HEK293 (cell line): Measurements from ENCODE around the gene SLC37A4.
"Not testable (repeated sequence)": the region's sequence is repeated elsewhere in the genome, so short reads cannot be mapped to it uniquely, and the experiment has no call there.

Experiments
- CTCF ChIA-PET: fragments of 350-600 bp; formaldehyde crosslinking; extraction: SDS; loops from one replicate; lab custom pipeline; 2021; ENCODE audit warnings: antibody characterized with exemption; lab: Yijun Ruan, JAX
- POLR2A ChIA-PET: fragments of 300-600 bp; formaldehyde crosslinking; extraction: SDS; loops from one replicate; lab custom pipeline; 2020; ENCODE audit warnings: antibody characterized with exemption, inconsistent platforms; lab: Yijun Ruan, JAX
- H3K27ac ChIP-seq: fragments of 200-500 bp; sonication (Bioruptor generic); 2 replicates; pipeline ENCODE4 v1.5.1; 2014; ENCODE audit warnings: low read depth, low read length, control low read depth, inconsistent platforms; ENCODE audit errors: extremely low read depth
- H3K36me3 ChIP-seq, 2 experiments: fragments of 200-500 bp in 1 of 2; sonication (Bioruptor generic) in 1 of 2; 1 replicate in 1 of 2; 2 replicates in 1 of 2; pipeline ENCODE4 v1.5.1; 2014 to 2017; ENCODE audit warnings: inconsistent platforms in 2 of 2, low read length in 2 of 2; ENCODE audit not compliant: control insufficient read depth in 2 of 2, insufficient read depth in 1 of 2
- H3K4me1 ChIP-seq: fragments of 200-500 bp; sonication (Bioruptor generic); 2 replicates; pipeline ENCODE4 v1.5.1; 2014; ENCODE audit warnings: mild to moderate bottlenecking, low read length, inconsistent platforms; ENCODE audit not compliant: control insufficient read depth, insufficient read depth
- H3K4me3 ChIP-seq: 2 replicates; pipeline ENCODE4 v1.5.1; 2011; ENCODE audit warnings: low read depth, mild to moderate bottlenecking, control low read depth, low read length, moderate library complexity
- H3K9me3 ChIP-seq: fragments of 200-500 bp; sonication (Bioruptor generic); 2 replicates; pipeline ENCODE4 v1.5.1; 2014; ENCODE audit warnings: low read depth, low read length, inconsistent platforms; ENCODE audit not compliant: control insufficient read depth, insufficient read depth
- KLF8 ChIP-seq: fragments of 450-650 bp; formaldehyde crosslinking; IDR thresholded peaks from 2 replicates; pipeline ENCODE4 v1.5.1; 2016; ENCODE audit warnings: missing biosample characterization, missing genetic modification characterization
- REPIN1 ChIP-seq: fragments of 450-650 bp; formaldehyde crosslinking; IDR thresholded peaks from 2 replicates; pipeline ENCODE4 v1.5.1; 2017; ENCODE audit warnings: missing biosample characterization, missing genetic modification characterization, low read depth
- SCRT1 ChIP-seq: fragments of 450-650 bp; formaldehyde crosslinking; IDR thresholded peaks from 2 replicates; pipeline ENCODE4 v1.5.1; 2016; ENCODE audit warnings: missing biosample characterization, missing genetic modification characterization, borderline replicate concordance
- SETDB1 ChIP-seq: IDR thresholded peaks from one replicate; pipeline ENCODE4 v1.6.1; 2017; ENCODE audit warnings: mild to moderate bottlenecking, low read length, moderate library complexity, mixed read lengths; ENCODE audit not compliant: insufficient read length
- WT1 ChIP-seq: fragments of 450-650 bp; formaldehyde crosslinking; IDR thresholded peaks from 2 replicates; pipeline ENCODE4 v1.5.1; 2016; ENCODE audit warnings: missing biosample characterization, missing genetic modification characterization
- ZBTB1 ChIP-seq: fragments of 450-650 bp; formaldehyde crosslinking; IDR thresholded peaks from 2 replicates; pipeline ENCODE4 v1.5.1; 2016; ENCODE audit warnings: missing biosample characterization, missing genetic modification characterization
- ZBTB21 ChIP-seq: fragments of 450-650 bp; formaldehyde crosslinking; IDR thresholded peaks from 2 replicates; pipeline ENCODE4 v1.5.1; 2017; ENCODE audit warnings: missing biosample characterization, missing genetic modification characterization
- ZBTB8A ChIP-seq: fragments of 450-650 bp; formaldehyde crosslinking; IDR thresholded peaks from 2 replicates; pipeline ENCODE4 v1.5.1; 2016; ENCODE audit warnings: missing biosample characterization, missing genetic modification characterization
- ZNF121 ChIP-seq: fragments of 450-650 bp; formaldehyde crosslinking; IDR thresholded peaks from 2 replicates; pipeline ENCODE4 v1.5.1; 2016; ENCODE audit warnings: missing biosample characterization, missing genetic modification characterization
- ZNF175 ChIP-seq: fragments of 450-650 bp; formaldehyde crosslinking; IDR thresholded peaks from 2 replicates; pipeline ENCODE4 v1.5.1; 2016; ENCODE audit warnings: missing biosample characterization, missing genetic modification characterization
- ZNF2 ChIP-seq: fragments of 450-650 bp; formaldehyde crosslinking; IDR thresholded peaks from 2 replicates; pipeline ENCODE4 v1.5.1; 2016; ENCODE audit warnings: missing biosample characterization, missing genetic modification characterization
- ZNF266 ChIP-seq: fragments of 450-650 bp; formaldehyde crosslinking; IDR thresholded peaks from 2 replicates; pipeline ENCODE4 v1.5.1; 2016; ENCODE audit warnings: missing biosample characterization, missing genetic modification characterization, low read depth
- ZNF335 ChIP-seq: fragments of 450-650 bp; formaldehyde crosslinking; conservative IDR thresholded peaks from 2 replicates; pipeline ENCODE4 v1.5.1; 2016; ENCODE audit warnings: missing biosample characterization, missing genetic modification characterization
- ZNF366 ChIP-seq: fragments of 450-650 bp; formaldehyde crosslinking; conservative IDR thresholded peaks from 2 replicates; pipeline ENCODE4 v1.5.1; 2016; ENCODE audit warnings: missing biosample characterization, missing genetic modification characterization
- ZNF394 ChIP-seq: fragments of 450-650 bp; formaldehyde crosslinking; IDR thresholded peaks from 2 replicates; pipeline ENCODE4 v1.5.1; 2016; ENCODE audit warnings: missing biosample characterization, missing genetic modification characterization, mild to moderate bottlenecking, moderate library complexity, borderline replicate concordance
- ZNF621 ChIP-seq: fragments of 450-650 bp; formaldehyde crosslinking; IDR thresholded peaks from 2 replicates; pipeline ENCODE4 v1.5.1; 2017; ENCODE audit warnings: missing biosample characterization, missing genetic modification characterization
- ZNF707 ChIP-seq: fragments of 450-650 bp; formaldehyde crosslinking; IDR thresholded peaks from 2 replicates; pipeline ENCODE4 v1.5.1; 2016; ENCODE audit warnings: missing biosample characterization, missing genetic modification characterization
- TF ChIP-seq, protein P1 (sequence below): IDR thresholded peaks from 2 replicates; pipeline ENCODE4 v1.6.1; 2011; ENCODE audit warnings: mild to moderate bottlenecking, low read depth, low read length, borderline replicate concordance

SLC37A4 gene

DNA sequence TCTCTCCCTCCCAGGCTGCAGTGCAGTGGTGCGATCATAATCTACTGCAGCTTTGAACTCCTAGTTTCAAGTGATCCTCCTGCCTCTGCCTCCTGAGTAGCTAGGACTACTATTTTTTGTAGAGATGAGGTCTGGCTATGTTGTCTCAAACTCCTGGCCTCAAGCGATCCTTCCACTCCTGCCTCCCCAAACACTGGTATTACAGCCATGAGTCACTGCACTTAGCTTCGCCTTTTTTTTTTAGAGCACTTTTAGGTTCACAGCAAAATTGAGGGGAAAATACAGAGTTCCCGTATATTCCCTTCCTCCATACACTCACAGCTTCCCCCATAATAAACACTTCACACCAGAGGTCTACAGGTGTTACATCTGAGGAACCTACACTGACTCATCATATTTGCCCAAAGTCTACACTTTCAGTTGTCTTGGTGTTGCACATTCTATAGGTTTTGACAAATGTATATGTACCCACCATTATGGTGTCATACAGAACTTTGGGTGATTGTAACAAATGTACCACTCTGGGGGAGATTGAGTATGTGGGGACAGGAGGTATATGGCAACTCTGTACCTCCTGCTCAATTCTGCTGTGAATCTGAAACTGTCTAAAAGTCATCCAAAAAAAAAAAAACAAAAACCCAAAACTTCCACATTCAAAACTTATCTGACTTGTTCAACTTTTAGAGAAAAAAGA, 11.3 kb upstream of the SLC37A4 start (continued):
- TF ChIP-seq ZNF394: no peak
- no peak for TF ChIP-seq ZNF621 (tag by site-specific recombination)
- TF ChIP-seq ZBTB8A: no peak
- TF ChIP-seq SCRT1: peak; percentile 56; the same call in 1 of the 2 replicates
- no peak for TF ChIP-seq ZNF266 (tag by site-specific recombination)
- TF ChIP-seq REPIN1 (tag by site-specific recombination): no peak
- TF ChIP-seq KLF8 (tag by site-specific recombination): no peak
- TF ChIP-seq WT1: no peak
- TF ChIP-seq ZNF366 (tag by site-specific recombination): no peak
- no peak for TF ChIP-seq SETDB1
- TF ChIP-seq, all 188 proteins: peak for 2

DNA sequence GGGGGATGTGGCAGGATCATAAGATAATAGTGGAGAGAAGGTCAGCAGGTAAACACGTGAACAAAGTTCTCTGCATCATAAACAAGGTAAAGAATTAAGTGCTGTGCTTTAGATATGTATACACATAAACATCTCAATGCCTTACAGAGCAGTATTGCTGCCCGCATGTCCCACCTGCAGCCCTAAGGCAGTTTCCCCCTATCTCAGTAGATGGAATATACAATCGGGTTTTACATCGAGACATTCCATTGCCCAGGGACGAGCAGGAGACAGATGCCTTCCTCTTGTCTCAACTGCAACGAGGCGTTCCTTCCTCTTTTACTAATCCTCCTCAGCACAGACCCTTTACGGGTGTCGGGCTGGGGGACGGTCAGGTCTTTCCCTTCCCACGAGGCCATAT, 8.8 kb upstream of the SLC37A4 start:
- CTCF ChIA-PET: interaction anchor here (0.6 to 0.7 kb wide), 2 partner anchors 85 to 299 kb away, joined by 3 read pairs; no protein-coding TSS in a partner anchor
- H3K27ac ChIP-seq, POLR2A ChIA-PET, H3K4me1 ChIP-seq, H3K9me3 ChIP-seq, H3K36me3 ChIP-seq, H3K4me3 ChIP-seq: not testable (repeated sequence)

DNA sequence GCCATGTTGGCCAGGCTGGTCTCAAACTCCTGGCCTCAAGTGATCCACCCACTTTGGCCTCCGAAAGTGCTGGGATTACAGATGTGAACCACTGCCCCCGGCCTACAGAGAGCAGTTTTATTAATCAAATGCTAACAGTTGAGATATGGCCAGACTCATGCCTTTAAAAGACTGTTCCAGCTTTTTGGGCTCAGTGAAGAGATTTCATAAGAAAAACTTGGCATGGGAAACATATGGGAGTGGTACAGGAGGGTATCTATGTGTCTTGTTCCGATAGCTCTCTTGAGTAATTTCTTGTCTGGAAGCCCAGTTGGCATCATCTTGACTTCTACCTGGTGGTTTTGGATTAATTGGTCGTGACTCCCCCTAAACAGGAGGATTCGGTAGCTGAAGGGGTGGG, 8.2 kb upstream of the SLC37A4 start:
- H3K27ac ChIP-seq: no peak overlapping the region
- H3K4me1 ChIP-seq: no peaks in the 10 kb centered on the region
- no peaks in the 10 kb centered on the region for H3K9me3 ChIP-seq
- ChIA-PET POLR2A (no interaction called here), CTCF (interaction anchor here (0.6 kb wide), 1 partner anchor 300 kb away, joined by 3 read pairs; no protein-coding TSS in a partner anchor)
- H3K36me3 ChIP-seq: no peaks in the 10 kb centered on the region
- no peak overlapping the region for H3K4me3 ChIP-seq
- TF ChIP-seq ZNF2 (tag by site-specific recombination) (no peak), ZBTB1 (no peak), ZBTB21 (tag by site-specific recombination) (no peak)

DNA sequence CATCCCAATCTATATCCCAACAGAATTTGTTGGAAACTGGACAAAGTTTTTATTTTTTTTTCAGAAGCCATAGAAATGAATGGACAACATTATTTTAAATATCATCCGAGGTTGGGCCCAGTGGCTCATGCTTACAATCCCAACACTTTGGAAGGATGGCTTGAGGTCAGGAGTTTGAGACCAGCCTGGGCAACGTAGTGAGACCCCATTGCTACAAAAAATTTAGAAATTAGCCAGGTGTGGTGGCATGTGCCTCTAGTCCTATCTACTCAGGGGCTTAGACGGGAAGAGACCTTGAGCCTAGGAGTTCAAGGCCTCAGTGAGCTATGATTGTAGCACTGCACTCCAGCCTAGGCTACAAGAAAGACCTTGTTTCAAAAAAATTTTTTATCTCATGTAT, 4.1 kb upstream of the SLC37A4 start:
- Histone ChIP-seq H3K4me3 (no peak overlapping the region), H3K4me1 (no peaks in the 10 kb centered on the region), H3K9me3 (no peaks in the 10 kb centered on the region), H3K36me3 (no peaks in the 10 kb centered on the region), H3K27ac (no peak overlapping the region)
- TF ChIP-seq ZNF121 (0 out of 2 replicates have a peak, but pooled peaks have one; percentile 28), ZNF707 (tag by site-specific recombination) (no peak), ZNF175 (tag by site-specific recombination) (no peak)
- TF ChIP-seq, protein P1, sequence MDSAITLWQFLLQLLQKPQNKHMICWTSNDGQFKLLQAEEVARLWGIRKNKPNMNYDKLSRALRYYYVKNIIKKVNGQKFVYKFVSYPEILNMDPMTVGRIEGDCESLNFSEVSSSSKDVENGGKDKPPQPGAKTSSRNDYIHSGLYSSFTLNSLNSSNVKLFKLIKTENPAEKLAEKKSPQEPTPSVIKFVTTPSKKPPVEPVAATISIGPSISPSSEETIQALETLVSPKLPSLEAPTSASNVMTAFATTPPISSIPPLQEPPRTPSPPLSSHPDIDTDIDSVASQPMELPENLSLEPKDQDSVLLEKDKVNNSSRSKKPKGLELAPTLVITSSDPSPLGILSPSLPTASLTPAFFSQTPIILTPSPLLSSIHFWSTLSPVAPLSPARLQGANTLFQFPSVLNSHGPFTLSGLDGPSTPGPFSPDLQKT: no peak
- ChIA-PET POLR2A (interaction anchor here (2.2 kb wide), 1 partner anchor 10 kb away, joined by 6 read pairs; no protein-coding TSS in a partner anchor), CTCF (interaction anchor here (0.7 to 0.9 kb wide), 2 partner anchors 126 to 162 kb away, joined by 3 read pairs; no protein-coding TSS in a partner anchor)

DNA sequence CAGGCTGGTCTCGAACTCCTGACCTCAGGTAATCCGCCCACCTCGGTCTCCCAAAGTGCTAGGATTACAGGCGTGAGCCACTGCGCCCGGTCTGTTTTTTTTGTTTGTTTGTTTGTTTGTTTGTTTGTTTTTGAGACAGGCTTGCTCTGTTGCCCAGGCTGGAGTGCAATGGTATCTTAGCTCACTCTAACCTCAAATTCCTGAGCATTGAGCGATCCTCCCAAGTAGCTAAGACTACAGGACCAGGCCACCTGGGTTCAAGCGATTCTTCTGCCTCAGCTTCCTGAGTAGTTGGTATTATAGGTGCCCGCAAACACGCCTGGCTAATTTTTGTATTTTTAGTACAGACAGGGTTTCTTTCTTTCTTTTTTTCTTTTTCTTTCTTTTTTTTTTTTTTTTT, 2.7 kb upstream of the SLC37A4 start:
- H3K9me3 ChIP-seq, H3K36me3 ChIP-seq, H3K4me3 ChIP-seq, H3K4me1 ChIP-seq, CTCF ChIA-PET, H3K27ac ChIP-seq: not testable (repeated sequence)
- peak; percentile 56 for TF ChIP-seq ZNF335 (tag by site-specific recombination)
- POLR2A ChIA-PET: interaction anchor here (0.7 to 0.8 kb wide), 2 partner anchors 23 to 25 kb away, joined by 3 to 7 read pairs; no protein-coding TSS in a partner anchor
